GM23248 (cell line): ENCODE results near the gene POLR1A. TPM values are rescaled to one million over a fixed set of nuclear protein-coding genes. Genes with fewer than 3 reads are reported as not detected.

Experiments
- DNase-seq: peaks from one replicate; pipeline ENCODE4 v3.0.0-alpha.2; 2015
- H2AFZ ChIP-seq: fragments of 200-600 bp; sonication (generic); 2 replicates; pipeline ENCODE4 v1.6.1; 2016; ENCODE audit warnings: antibody characterized with exemption
- H3F3A ChIP-seq: fragments of 200-600 bp; sonication (generic); 2 replicates; pipeline ENCODE4 v1.6.1; 2016; ENCODE audit warnings: mild to moderate bottlenecking, antibody characterized with exemption, mixed run types; ENCODE audit not compliant: insufficient read depth
- H3K27ac ChIP-seq: fragments of 200-600 bp; sonication (generic); 2 replicates; pipeline ENCODE4 v1.5.1; 2016; ENCODE audit warnings: mild to moderate bottlenecking
- H3K27me3 ChIP-seq: fragments of 200-600 bp; sonication (generic); replicated peaks from 2 replicates; pipeline ENCODE4 v1.6.1; 2016; ENCODE audit warnings: mild to moderate bottlenecking; ENCODE audit not compliant: insufficient read depth
- H3K36me3 ChIP-seq: fragments of 200-600 bp; sonication (generic); 2 replicates; pipeline ENCODE4 v1.6.1; 2016; ENCODE audit warnings: low read depth, mild to moderate bottlenecking
- H3K4me1 ChIP-seq: fragments of 200-600 bp; sonication (generic); 2 replicates; pipeline ENCODE4 v1.6.1; 2016; ENCODE audit warnings: mild to moderate bottlenecking; ENCODE audit not compliant: insufficient read depth
- H3K4me2 ChIP-seq: fragments of 200-600 bp; sonication (generic); one replicate; pipeline ENCODE4 v1.6.1; 2016; ENCODE audit warnings: mild to moderate bottlenecking; ENCODE audit not compliant: unreplicated experiment
- H3K4me3 ChIP-seq: fragments of 200-600 bp; sonication (generic); 2 replicates; pipeline ENCODE4 v1.5.1; 2016; ENCODE audit warnings: mild to moderate bottlenecking
- H3K79me2 ChIP-seq: fragments of 200-600 bp; sonication (generic); 2 replicates; pipeline ENCODE4 v1.6.1; 2016; ENCODE audit warnings: mild to moderate bottlenecking; ENCODE audit not compliant: insufficient read depth
- H3K9ac ChIP-seq: fragments of 200-600 bp; sonication (generic); 2 replicates; pipeline ENCODE4 v1.6.1; 2016; ENCODE audit warnings: mild to moderate bottlenecking
- H3K9me2 ChIP-seq: fragments of 200-600 bp; sonication (generic); 2 replicates; pipeline ENCODE4 v1.6.1; 2016; ENCODE audit warnings: mixed run types, mild to moderate bottlenecking, moderate library complexity; ENCODE audit not compliant: insufficient read depth
- H3K9me3 ChIP-seq: fragments of 200-600 bp; sonication (generic); one replicate; pipeline ENCODE4 v1.6.1; 2017; ENCODE audit warnings: low read depth
- H4K20me1 ChIP-seq: fragments of 200-600 bp; sonication (generic); 2 replicates; pipeline ENCODE4 v1.6.0; 2016; ENCODE audit not compliant: insufficient read depth
- EZH2 ChIP-seq: fragments of 200-600 bp; sonication (generic); IDR thresholded peaks from 2 replicates; pipeline ENCODE4 v1.6.1; 2018; ENCODE audit warnings: antibody characterized with exemption, mild to moderate bottlenecking; ENCODE audit not compliant: insufficient read depth, poor library complexity, severe bottlenecking
- EZH2phosphoT487 ChIP-seq: fragments of 200-600 bp; sonication (generic); IDR thresholded peaks from 2 replicates; pipeline ENCODE4 v1.6.1; 2018; ENCODE audit warnings: antibody characterized with exemption, moderate library complexity, mild to moderate bottlenecking, low read depth; ENCODE audit not compliant: insufficient read depth
- WGBS, 2 experiments: methylation state at CpG; one replicate each; pipeline ENCODE4 v1.1.6; 2015 to 2017; ENCODE audit warnings: low lambda C conversion rate in 2 of 2, low coverage in 1 of 2; ENCODE audit errors: missing lambda C conversion rate in 2 of 2; 5-methylcytosine and 5-hydroxymethylcytosine counted together
- in situ Hi-C: fragments of 300-500 bp; cut with MboI; formaldehyde crosslinking; loops from 2 replicates; pipeline ENCODE4 v1.15.0; 2020
- polyA plus RNA-seq: library from polyadenylated mRNA; unstranded; fragments of >200 nt; fragmentation: Nextera tagmentation; extraction: Ambion mirVana; gene quantifications from 2 replicates; pipeline ENCODE4 v1.2.1, GENCODE V29; 2016
- total RNA-seq: library from RNA; depleted of rRNA; stranded (reverse); fragments of >200 nt; shearing (Covaris generic); gene quantifications from 2 replicates; pipeline ENCODE4 v1.2.3, GENCODE V29; 2014

POLR1A gene
- total and polyA plus RNA-seq, 2 experiments from 2014 or later: 8.9 to 13.0 TPM

DNA sequence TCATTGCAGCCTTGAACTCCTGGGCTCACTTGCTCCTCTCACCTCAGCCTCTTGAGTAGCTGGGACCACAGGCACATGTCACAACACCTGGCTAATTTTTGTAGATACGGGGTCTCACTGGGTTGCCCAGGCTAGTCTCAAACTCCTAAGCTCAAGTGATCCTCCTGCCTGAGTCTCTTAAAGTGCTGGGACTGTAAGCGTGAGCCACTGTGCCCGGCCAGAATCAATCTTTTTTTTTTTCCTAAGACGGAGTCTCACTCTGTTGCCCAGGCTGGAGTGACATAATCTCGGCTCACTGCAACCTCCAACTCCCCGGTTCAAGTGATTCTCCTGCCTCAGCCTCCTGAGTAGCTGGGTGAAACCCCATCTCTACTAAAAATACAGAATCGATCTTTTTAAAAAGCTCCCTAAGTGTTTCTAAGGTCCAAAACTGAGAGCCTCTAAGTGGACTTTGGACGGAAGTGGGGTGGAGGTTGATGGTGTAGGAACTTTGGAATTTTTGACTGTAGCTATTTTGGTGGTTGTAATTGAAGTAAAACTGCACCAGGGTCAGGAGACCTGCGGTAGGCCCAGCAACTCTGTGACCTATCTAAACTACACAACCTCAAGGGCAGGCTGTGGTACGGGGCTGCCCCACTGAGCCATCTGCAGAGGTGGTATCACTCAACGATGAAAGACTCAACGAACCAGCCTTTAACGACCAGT is 82.9 kb downstream of the POLR1A start:
- Histone ChIP-seq H3K27ac (no peak overlapping the region), H3K79me2 (no peaks in the 10 kb centered on the region), H3K9me2 (no peaks in the 10 kb centered on the region), H2AFZ (no peak overlapping the region), H3K9me3 (no peaks in the 10 kb centered on the region), H3K36me3 (no peaks in the 10 kb centered on the region), H3F3A (no peaks in the 10 kb centered on the region), H3K4me1 (no peaks in the 10 kb centered on the region), H3K27me3 (no peaks in the 10 kb centered on the region), H4K20me1 (no peaks in the 10 kb centered on the region), H3K4me2 (no peak overlapping the region), H3K9ac (no peak overlapping the region), H3K4me3 (no peak overlapping the region)
- 80 to 84% methylated on average over 13 of the region's 13 CpGs for WGBS, 2 experiments
- TF ChIP-seq EZH2: no peak
- in situ Hi-C loops: no loop called here
- no peak for DNase-seq

DNA sequence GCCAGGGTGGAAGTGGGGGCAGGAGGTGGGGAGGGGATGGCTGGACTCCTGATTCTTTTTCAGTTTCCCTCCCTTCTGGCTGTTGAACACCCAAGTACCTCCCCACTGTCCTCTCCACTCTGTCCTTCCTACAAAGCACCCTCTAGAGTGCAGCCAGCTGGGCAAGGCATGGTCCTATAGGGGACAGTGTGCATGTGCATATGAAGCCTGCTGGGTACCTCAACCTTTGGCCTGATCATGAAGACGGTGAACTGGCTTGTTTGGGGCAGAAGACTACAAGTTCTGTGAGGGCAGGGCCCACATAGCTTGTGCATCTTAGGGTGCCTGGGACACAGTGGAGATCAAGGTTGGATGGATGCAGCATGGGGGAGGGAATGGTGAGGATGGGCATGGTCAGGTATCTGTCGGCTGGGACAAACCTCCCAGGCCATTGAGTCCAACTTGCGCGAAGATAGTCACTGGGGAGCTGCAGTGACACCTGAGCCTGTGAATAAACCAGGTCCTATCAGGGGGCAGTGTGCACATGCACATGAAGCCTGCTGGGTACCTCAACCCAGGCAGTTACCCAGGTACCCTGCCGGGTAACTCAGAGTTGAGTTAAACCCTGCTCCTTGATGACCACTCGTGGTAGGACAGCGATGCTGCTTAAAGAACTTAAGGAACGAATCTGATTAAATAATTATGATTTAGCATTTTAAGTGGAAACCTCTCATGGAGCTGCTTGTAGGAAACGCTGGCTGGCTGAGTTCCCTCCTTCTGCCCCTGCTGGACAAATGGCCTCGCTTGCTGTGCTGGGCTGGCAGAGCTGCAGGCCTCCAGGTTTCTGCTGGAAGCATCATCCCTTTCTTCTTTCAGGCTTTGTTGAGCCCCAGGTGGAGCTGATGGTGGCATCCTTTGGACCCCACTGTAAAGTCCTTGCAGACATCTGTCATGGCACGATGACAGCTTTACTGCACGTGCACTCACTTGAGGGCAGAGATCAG is 84.0 kb downstream of the POLR1A start:
- H3K9me3 ChIP-seq: no peaks in the 10 kb centered on the region
- H3K4me2 ChIP-seq: no peak overlapping the region
- no peaks in the 10 kb centered on the region for H3K27me3 ChIP-seq
- DNase-seq: peak; percentile 15
- H3F3A ChIP-seq: no peaks in the 10 kb centered on the region
- H3K27ac ChIP-seq: no peak overlapping the region
- TF ChIP-seq EZH2phosphoT487: no peak
- H3K9ac ChIP-seq: no peak overlapping the region
- H4K20me1 ChIP-seq: no peaks in the 10 kb centered on the region
- H3K79me2 ChIP-seq: no peaks in the 10 kb centered on the region
- WGBS, 2 experiments: 91 to 92% methylated on average over 12 of the region's 12 CpGs
- H3K4me1 ChIP-seq: no peaks in the 10 kb centered on the region
- H3K4me3 ChIP-seq: no peak overlapping the region
- no peaks in the 10 kb centered on the region for H3K36me3 ChIP-seq
- H3K9me2 ChIP-seq: no peaks in the 10 kb centered on the region
- H2AFZ ChIP-seq: no peak overlapping the region
- in situ Hi-C loops: no loop called here

DNA sequence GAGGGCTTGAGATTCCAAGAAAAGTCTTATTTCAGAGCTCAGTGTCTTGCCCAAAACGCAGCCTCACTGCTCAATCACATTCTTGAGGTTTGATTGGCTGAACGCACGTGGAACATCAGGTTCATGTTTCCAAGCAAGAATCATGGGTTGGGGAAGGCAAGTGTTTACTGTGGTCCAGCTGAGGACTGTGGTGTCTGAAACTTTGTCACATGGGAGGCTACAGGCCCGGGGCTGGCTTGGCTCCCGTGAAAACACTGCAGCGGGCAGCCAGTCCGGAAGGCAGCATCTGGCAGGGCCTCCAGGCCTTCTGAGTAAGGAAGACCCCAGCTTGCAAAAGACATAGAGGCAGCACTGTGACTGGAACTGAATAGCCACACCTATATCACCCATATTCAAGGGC is 84.7 kb downstream of the POLR1A start:
- no peak overlapping the region for H2AFZ ChIP-seq
- H3K27ac ChIP-seq: no peak overlapping the region
- H3K4me3 ChIP-seq: no peak overlapping the region
- H3K4me1 ChIP-seq: no peaks in the 10 kb centered on the region
- no peaks in the 10 kb centered on the region for H3F3A ChIP-seq
- peak; percentile 39 for DNase-seq
- H4K20me1 ChIP-seq: no peaks in the 10 kb centered on the region
- H3K27me3 ChIP-seq: no peaks in the 10 kb centered on the region
- TF ChIP-seq EZH2phosphoT487 (no peak), EZH2 (no peak)
- H3K9me3 ChIP-seq: no peaks in the 10 kb centered on the region
- no peak overlapping the region for H3K4me2 ChIP-seq
- in situ Hi-C loops: no loop called here
- H3K79me2 ChIP-seq: no peaks in the 10 kb centered on the region
- H3K36me3 ChIP-seq: no peaks in the 10 kb centered on the region
- H3K9me2 ChIP-seq: no peaks in the 10 kb centered on the region
- H3K9ac ChIP-seq: no peak overlapping the region
- 15 to 18% methylated on average over 7 of the region's 7 CpGs for WGBS, 2 experiments

DNA sequence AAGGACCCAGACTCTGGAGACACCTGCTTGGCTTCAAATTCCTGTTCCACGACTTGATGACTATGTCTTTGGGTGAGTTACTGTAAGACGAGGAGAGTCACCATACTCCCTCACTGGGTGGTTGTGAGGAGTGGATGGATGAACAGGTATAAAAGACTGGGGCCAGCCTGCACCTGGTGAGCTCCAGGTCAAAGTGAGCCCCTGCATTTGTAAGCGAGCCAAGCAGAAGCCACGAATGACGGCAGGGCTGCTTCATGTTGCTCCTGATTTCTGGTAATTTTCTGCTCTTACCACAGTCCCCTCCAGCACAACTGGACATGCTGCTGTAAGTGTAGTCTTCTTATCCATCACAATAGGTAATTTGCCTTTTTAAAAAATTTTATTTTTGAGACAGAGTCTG is 86.6 kb downstream of the POLR1A start:
- H3K9me3 ChIP-seq: no peaks in the 10 kb centered on the region
- H3K36me3 ChIP-seq: no peaks in the 10 kb centered on the region
- WGBS, 2 experiments: 84 to 85% methylated on average over 5 of the region's 5 CpGs
- H3K27ac ChIP-seq: no peak overlapping the region
- no peaks in the 10 kb centered on the region for H3K27me3 ChIP-seq
- in situ Hi-C loops: no loop called here
- H2AFZ ChIP-seq: no peak overlapping the region
- no peak overlapping the region for H3K4me2 ChIP-seq
- no peak for DNase-seq
- H3K4me3 ChIP-seq: no peak overlapping the region
- no peaks in the 10 kb centered on the region for H4K20me1 ChIP-seq
- no peaks in the 10 kb centered on the region for H3K9me2 ChIP-seq
- no peaks in the 10 kb centered on the region for H3K79me2 ChIP-seq
- H3K9ac ChIP-seq: no peak overlapping the region
- no peaks in the 10 kb centered on the region for H3K4me1 ChIP-seq
- no peaks in the 10 kb centered on the region for H3F3A ChIP-seq
- TF ChIP-seq EZH2phosphoT487: no peak
